ENCODE measurements around the gene TOR1AIP1.

GRCh38 chr1:179955731-179956130, 73.6 kb downstream of the TOR1AIP1 start:
- no peak for TF ChIP-seq POLR2A (IDR thresholded peaks at IDR 0.05; ENCODE audit: low read length)
- no peak for TF ChIP-seq GATA1 (IDR thresholded peaks at IDR 0.05; ENCODE audit: low read depth, low read length)

All from erythroblast (primary cell).